HG03354 (cell line): ENCODE data around the gene RRP8.

ENCODE experiments used
- ATAC-seq: cut with Tn5 transposase; IDR thresholded peaks from one replicate; pipeline ENCODE4 v1.9.1; 2021; ENCODE audit warnings: mild to moderate bottlenecking; ENCODE audit not compliant: unreplicated experiment, poor library complexity, severe bottlenecking

The RRP8 gene

DNA sequence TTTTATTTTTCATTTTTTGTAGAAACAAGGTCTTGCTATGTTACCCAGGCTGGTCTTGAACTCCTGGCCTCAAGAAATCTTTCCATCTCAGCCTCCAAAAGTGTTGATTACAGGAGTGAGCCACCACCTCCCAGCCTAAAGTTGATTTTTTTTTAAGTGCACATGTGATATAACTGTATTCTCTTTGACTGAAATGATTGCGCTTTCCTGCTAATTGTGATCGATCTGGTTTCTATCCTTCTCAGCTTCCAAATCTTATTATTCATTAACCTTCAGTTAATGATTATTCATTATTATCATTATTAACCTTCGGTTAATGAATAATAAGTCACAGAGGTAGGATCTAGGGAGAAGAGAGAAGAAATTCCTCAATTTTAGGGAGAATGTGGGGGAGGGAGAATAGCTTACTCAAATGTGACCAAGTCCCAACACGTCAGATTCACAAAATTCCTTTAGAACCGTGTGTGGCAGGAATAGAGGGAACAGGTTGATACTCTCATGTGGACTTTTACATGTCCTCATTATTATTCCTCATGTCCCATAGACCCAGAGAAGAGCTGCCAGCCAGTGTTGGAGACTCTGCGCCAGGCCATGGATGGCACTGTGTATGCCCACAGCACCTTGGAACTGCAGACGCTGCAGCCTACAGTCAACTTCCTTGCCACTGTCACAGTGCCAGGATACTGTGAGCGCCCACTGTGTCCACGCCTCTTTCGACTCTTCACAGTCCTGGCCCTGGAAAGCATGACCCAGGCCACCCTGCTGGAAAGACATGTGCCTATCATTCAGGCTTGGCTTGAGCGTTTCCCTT lies 47.1 kb downstream of the RRP8 start:
- ATAC-seq: no peak

DNA sequence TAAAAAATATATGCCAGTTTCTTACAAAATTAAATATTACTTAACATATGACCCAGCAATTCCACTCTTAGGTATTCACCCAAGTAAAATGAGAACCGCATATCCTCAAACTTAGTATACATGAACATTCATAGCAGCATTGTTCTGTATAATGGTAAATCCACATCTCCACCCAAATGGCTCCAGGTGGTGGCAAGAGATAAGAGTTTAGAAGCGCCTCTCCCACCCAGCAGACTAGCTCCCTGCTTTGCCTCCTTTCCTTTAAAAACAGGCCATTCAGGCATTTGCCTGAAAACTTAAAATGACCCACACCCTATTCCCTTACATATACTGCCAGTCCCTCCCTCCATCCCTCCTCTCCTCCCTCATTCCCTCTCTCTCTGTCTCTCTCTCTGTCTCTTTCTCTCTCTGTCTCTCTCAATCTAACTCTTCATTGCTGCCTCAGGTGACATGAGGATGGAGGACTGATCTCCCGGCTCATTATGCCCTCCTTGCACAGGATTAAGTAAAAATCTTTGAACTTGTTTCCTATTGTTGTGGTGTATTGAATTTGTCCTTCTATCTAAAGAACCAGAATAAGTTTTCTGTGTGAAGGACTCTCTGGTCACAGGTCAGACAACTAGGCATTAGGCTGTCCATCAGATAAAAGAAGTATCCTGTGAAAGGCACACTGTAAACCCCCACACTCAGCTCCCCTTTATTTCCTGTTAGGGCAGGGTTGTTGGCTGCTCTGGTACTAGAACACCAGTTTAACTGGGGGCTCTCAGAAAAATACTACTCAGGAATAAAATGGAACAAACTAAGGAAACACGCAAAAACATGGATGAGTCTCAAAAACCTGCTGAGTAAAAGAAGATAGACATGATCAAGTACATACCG lies 48.3 kb downstream of the RRP8 start:
- no peak for ATAC-seq

DNA sequence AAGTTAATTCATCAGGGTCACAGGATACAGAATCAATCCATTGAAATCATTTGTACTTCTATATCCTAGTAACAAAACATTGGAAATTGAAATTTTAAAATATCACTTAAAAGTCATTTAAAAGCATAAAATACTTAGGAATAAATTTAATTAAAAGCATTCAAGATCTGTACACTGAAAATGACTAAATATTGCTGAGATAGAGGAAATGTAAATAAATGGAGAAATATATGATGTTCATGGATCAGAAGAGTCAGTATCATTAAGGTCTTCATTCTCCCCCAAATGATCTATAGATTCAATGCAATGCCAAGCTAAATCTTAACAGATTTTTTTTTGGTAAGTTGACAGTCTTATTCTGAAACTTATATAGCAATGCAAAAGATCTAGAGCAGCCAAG lies 49.8 kb downstream of the RRP8 start:
- ATAC-seq: no peak

DNA sequence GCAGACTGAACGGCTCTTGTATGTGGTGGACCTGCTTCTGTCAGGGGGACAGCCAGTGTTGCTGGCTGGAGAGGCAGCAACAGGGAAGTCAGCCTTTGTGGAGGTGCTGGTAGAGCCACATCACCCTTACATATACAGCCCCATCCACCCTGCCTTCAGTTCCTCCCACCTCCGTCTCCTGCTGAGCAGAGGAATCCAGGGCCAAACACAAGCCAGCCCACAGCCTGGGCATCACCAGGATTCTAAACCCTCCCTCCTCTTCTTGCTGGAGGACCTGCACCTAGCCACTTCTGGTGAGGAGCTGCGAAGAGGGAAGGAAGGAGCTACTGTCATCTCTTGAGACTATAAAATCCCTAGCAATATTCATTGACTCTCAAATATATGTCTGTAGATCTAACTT lies 54.8 kb downstream of the RRP8 start:
- ATAC-seq: no peak

DNA sequence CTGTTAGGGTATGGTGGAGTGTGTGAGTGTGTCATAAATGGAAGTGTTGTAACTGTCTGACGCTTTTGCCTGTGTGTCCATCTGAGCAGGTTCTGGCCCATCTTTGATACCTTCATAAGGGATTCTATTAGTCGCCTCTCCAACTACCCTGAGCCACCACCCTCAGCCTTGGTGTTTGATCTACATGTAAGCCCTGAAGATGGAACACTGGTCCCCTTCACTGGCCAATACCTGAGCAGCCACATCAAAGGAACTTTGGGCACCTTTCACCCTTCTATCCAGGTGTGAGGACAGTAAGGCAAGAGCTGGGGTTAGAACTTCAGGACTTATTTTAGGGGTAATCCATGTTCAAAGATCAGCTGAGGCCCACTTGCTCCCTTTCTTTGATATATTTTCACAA lies 55.3 kb downstream of the RRP8 start:
- ATAC-seq: no peak

DNA sequence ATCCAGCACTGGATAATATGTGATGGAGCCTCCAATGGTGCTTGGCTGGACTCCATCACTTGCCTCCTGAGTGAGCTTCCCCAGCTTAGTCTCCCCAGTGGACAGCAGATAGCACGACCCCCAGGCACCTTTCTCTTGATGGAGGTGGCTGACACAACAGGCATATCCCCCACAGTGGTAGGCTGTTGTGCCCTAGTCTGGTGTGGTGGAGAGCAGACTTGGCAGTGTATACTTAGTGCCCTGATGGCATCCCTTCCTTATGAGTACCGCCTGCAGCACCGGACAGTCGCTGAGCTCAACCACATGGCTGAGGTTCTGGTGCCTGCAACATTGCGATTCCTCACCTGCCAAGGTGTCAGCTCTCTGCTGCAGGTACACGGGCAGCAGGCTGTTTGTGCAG lies 56.2 kb downstream of the RRP8 start:
- ATAC-seq: no peak

DNA sequence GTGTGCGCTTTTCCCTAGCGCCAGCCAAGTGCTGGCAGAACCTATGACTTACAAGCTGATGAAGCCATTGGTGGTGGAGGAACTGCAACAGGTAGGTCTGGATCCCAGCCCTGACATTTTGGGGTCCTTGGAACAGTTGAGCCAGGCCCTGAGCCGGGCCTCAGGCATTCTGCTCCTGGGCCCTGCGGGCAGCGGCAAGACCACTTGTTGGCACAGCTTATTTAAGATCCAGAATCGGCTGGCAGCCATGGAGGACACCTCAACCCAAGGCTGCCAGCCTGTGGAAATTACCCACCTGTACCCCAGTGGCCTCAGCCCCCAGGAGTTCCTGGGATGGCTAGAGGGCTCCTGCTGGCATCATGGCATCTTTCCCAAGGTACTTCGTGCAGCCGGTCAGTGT lies 56.7 kb downstream of the RRP8 start:
- ATAC-seq: no peak

DNA sequence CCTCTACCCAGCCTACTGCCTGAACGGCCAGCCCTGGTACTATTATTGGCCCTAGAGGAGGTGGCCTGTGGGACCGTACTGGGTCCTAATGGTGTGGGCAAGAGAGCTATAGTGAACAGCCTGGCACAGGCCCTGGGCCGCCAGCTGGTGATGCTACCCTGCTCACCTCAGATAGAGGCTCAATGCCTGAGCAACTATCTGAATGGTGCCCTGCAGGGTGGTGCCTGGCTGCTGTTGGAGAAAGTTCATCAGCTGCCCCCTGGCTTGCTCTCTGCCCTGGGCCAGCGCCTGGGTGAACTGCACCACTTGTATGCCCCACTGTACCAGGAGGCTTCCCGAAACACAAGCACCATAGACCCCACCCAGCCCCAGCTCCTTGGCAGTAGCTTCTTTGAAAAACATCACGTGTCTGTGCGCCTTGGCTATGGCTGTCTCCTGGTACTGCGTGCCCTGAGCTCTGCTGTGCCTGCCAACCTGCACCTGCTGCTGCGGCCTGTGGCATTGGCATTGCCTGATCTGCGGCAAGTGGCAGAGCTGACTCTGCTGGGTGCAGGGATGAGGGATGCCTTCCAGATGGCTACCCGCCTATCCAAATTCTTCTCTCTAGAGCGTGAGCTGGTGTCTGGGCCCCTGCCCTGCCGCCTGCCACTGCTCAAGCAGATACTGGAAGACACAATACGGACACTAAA lies 57.4 kb downstream of the RRP8 start:
- ATAC-seq: no peak
